Measurements from ENCODE around the gene ST7L.

- TF ChIP-seq CTCF (IDR thresholded peaks at IDR 0.05; ENCODE audit: low read length) (no peak), EZH2 (optimal IDR thresholded peaks at IDR 0.05; ENCODE audit: low read depth, low read length) (no peak)
Observed at GRCh38 chr1:112506731-112507130, 112.2 kb downstream of the ST7L start.
